NCI-H2227 (cell line): ENCODE measurements around the gene PEX11B.
A peak's percentile ranks its signal among the peaks of the same experiment; 100 is the strongest.

Experiments
- DNase-seq: peaks from one replicate; lab custom pipeline; 2025; ENCODE audit not compliant: unreplicated experiment; lab: John Stamatoyannopoulos, UW

PEX11B gene

GRCh38 chr1:145918144-145918991 is at the start of gene PEX11B:
TSS of gene PEX11B (minus strand) at chr1:145918717. CDS start at chr1:145918688, 29 bp downstream.
- DNase-seq = peak; percentile 97

GRCh38 chr1:145967288-145967687 is 48.8 kb upstream of the PEX11B start:
- no peak for DNase-seq

- DNase-seq = no peak
Observed at GRCh38 chr1:145965119-145965744, 46.7 kb upstream of the PEX11B start.

- peak; percentile 98 for DNase-seq
Observed at GRCh38 chr1:145964328-145965118, 46.0 kb upstream of the PEX11B start, which contains the start of the genes ANKRD34A and POLR3GL. TSS of gene ANKRD34A (minus strand) at chr1:145964575. CDS start at chr1:145961759, 2,816 bp downstream. TSS of gene POLR3GL (plus strand) at chr1:145964690. CDS start at chr1:145974866, 10,176 bp downstream.

GRCh38 chr1:145963265-145964019 is 44.9 kb upstream of the PEX11B start:
- no peak for DNase-seq

GRCh38 chr1:145962157-145963102 is 43.9 kb upstream of the PEX11B start:
- DNase-seq = peak; percentile 55

GRCh38 chr1:145961425-145962156 is 43.1 kb upstream of the PEX11B start:
- DNase-seq = peak; percentile 60

- no peak for DNase-seq
Observed at GRCh38 chr1:145961109-145961424, 42.5 kb upstream of the PEX11B start.

GRCh38 chr1:145960468-145961108 is 42.1 kb upstream of the PEX11B start:
- peak; percentile 90 for DNase-seq

- peak; percentile 56 for DNase-seq
Observed at GRCh38 chr1:145959957-145960467, 41.5 kb upstream of the PEX11B start.

GRCh38 chr1:145959333-145959732 is 40.8 kb upstream of the PEX11B start:
- no peak for DNase-seq

GRCh38 chr1:145958734-145959133 is 40.2 kb upstream of the PEX11B start:
- DNase-seq = no peak

GRCh38 chr1:145957443-145958319 is 39.2 kb upstream of the PEX11B start, which contains the start of gene LIX1L:
TSS of gene LIX1L (minus strand) at chr1:145958017. CDS start at chr1:145957927, 90 bp downstream.
- DNase-seq = peak; percentile 98

- DNase-seq = no peak
Observed at GRCh38 chr1:145956781-145957442, 38.4 kb upstream of the PEX11B start.

GRCh38 chr1:145956361-145956760 is 37.8 kb upstream of the PEX11B start:
- DNase-seq = no peak

GRCh38 chr1:145955436-145955835 is 36.9 kb upstream of the PEX11B start:
- no peak for DNase-seq

GRCh38 chr1:145953861-145954260 is 35.3 kb upstream of the PEX11B start:
- no peak for DNase-seq
